GM21737 (cell line): ENCODE data around the gene CISTR.
"Not testable (repeated sequence)": the region's sequence is repeated elsewhere in the genome, so short reads cannot be mapped to it uniquely, and the experiment has no call there.

Source experiments
- ATAC-seq: cut with Tn5 transposase; IDR thresholded peaks from one replicate; pipeline ENCODE4 v1.9.1; 2021; ENCODE audit warnings: mild to moderate bottlenecking, moderate library complexity; ENCODE audit not compliant: unreplicated experiment

The CISTR gene

DNA sequence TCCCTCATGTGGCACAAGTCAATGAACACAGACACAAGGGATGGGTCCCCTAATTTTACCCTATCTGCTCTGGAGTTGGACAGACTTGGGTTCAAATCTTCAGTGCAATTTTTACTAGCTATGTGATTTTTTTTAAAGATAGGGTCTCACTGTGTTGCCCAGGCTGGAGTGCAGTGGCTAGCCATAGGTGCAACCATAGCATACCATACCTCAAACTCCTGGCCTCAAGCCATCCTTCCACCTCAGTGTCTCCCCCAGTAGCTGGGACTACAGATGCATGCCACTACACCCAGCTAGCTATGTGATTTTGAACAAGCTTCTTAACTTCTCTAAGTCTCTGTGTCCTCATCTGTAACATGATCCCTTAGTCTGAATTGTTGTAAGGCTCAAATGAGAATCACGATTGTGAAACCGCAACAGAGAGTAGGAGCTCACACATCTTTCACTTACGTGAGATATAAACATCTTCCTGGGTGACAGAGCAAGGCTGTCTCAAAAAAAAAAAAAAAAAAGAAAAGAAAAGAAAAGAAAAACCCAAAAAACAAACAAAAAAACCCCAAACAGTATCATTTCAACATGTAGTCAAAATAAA is 29.2 kb downstream of the CISTR start:
- no peak for ATAC-seq

DNA sequence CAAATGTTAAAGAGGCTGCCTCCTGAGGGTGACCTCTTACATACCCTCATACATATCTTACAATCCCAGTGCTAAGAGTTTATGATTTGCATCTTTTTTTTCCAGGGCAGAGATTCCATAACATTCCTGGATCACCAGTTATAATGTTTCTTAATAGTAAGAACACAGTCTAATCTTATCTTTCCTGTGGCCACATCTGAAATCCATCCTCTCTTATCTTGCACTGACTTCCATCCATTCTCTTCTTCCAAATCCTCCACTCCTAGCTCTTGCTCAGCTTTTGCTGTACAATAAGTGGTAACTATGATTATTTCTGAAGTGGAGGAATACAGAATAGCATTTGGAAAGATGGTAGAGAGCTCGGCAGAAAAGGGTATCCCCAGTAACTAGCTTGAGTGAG is 30.8 kb downstream of the CISTR start:
- no peak for ATAC-seq

DNA sequence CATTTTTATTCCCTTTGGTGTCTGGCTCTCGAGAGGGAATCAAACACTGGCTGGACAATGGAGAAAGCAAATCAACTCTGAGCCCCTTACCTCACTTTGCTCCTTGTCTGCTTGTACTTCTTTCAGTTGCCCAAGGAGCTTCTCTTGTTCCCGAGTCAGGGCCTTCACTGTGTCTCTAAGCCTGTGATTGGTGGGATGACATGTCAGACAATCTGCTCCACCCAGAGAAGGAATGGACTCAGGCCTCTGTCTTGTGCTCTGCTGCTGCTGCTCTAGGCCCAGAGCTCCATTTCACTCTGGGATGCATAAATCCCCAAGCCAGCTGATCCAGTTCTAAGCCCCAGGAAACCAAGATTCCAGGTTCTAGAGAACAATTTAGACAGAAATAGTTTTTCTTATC is 32.1 kb downstream of the CISTR start:
- no peak for ATAC-seq

DNA sequence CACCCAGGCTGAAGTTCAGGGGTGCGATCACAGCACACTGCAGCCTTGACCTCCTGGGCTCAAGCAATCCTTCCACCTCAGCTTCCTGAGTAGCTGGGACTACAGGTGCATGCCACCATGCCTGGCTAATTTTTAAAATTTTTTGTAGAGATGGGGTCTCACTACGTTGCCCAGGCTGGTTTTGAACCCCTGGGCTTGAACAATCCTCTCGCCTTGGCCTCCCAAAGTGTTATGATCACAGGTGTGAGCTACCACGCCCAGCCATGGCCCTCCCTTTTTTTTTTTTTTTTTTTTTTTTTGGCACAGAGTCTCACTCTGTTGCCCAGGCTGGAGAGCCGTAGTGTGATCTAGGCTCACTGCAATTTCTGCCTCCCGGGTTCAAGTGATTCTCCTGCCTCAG is 33.2 kb downstream of the CISTR start:
- ATAC-seq = not testable (repeated sequence)

DNA sequence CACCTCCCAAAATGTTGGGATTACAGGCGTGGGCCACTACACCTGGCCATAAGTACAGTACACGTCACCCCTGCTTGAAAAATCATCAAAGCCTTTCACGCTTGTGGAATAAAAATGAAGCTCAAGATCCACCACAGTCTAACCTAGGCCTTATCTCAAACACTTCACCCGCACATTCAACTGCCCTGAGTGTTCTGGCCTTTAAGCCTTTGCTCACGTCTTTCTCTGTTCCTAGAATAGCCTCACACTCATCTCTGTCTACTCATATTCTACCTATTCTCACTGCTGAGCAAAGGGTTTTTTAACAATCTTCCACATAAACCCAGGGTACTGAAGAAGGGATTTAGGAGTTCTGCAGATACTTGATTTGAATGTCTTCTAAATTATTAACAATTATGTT is 34.5 kb downstream of the CISTR start:
- no peak for ATAC-seq

DNA sequence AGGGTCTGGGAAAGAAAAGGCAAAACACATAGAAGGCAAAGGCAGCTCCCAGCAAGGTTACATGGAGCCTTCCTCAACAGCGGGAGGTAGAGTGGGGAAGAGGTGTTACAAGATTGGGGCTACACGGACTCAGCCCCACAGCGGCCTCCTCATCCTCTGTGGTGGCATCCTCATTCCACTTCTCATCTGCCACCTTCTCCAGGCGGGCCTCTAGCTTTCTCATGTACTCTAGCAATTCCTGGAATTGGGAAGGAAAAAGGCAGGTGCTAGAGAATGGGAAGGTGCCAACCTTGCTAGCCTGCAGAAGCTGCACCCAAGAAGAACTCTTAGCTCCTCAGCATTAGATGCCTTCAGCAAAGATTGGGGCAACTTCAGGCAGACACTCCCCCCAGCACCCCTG is 37.8 kb downstream of the CISTR start:
- no peak for ATAC-seq

DNA sequence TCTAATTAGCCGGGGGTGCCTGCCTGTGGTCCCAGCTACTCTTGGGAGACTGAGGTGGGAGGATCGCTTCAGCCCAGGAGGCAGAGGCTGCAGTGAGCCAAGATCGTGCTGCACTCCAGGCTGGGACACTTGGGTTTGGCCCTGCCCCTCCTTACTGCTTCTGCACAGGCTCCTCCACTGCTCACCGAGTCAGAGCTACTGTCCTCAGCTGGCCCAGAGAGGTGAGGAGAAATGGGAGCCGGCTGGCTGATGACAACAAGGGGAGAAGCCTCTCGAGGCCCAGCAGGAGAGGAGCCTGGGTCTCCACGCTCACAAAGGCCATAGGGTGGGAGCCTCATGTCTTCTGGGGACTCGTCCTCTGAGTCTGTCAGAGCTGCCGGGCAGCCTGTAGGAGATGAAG is 38.3 kb downstream of the CISTR start:
- ATAC-seq = no peak

DNA sequence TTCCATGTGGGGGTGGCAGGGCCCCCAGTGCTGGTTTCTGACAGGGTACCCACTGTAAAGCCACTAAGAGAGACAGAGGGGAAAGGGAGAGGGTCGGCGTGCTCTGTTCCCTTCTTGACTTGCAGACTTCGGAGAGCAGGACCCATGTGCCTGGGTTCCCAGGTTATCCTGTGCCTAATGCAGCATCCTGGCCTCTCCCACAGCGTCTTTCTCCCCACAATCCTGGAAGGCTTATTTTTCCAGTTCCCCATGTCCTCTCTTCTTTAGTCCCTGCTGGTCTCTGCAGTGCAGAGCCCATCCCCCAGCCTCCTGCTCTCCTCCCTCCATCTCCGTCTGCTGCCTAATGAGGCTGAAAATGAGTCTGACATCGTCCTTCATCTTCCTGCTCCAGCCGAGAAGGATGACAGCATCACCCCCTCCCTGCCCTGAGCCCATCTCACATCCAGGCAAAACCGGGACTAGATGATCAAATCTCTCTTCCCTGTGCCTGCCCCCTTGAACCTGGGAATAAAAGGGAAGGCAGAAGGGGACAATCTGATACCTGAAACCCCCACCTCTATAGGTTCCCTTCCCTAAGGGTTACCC is 39.6 kb downstream of the CISTR start:
- ATAC-seq = no peak

DNA sequence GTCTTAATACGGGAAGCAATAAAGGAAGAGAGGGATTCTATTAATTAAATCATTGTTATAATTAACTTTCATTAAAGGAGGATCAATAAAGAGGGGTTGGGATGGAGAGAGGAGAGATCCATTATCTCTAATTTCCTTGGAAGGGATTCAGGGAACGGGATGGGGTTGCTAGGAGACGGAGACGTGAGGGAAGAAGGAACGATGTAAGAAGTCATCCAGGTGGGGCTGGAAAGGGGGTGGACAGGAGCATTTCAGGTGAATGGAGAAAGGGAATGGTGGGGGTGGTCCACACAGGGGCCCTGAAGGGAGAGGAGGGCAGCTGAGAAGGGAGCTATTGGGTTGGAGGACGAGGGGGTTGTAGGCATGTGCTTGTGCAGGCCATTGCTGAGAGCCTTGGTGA is 41.7 kb downstream of the CISTR start:
- ATAC-seq = no peak

DNA sequence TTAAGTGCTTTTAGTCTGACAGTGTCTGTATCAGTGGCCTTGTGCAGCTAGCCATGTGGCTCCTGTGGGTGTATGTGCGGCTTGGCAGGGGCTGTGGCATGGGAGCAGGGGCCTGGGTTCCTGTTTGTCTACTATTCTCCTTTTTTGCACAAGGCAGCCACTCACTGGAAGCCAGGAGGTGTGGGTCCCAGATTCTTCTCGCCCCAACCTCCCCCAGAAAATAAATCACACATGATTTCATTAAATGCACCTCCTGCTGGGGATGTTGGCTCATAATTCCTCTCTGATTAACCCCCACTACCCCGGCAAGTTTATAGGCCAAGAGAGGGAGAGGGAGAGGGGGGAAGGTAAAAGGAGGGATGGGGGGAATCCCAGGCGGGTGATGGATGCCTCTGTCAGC is 42.1 kb downstream of the CISTR start:
- no peak for ATAC-seq

DNA sequence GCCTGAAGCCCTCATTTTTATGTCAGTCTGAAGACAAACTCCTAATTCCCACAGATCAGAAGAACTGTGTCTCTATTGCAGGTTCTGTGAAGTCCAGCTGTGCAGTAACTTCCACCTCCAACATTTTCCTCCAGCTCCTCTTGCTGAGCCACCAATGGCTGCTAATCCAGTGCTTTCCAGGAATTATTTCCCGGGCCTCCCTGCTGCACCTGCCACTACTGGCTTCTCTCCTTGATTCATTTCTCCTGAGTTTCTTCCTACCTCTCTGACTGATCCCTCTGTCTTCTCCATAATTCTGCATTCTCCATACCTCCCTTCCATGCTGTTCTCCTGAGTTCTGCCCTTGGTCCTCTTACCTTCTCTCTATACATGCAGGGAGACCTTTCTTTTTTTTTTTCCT is 45.7 kb downstream of the CISTR start:
- no peak for ATAC-seq

DNA sequence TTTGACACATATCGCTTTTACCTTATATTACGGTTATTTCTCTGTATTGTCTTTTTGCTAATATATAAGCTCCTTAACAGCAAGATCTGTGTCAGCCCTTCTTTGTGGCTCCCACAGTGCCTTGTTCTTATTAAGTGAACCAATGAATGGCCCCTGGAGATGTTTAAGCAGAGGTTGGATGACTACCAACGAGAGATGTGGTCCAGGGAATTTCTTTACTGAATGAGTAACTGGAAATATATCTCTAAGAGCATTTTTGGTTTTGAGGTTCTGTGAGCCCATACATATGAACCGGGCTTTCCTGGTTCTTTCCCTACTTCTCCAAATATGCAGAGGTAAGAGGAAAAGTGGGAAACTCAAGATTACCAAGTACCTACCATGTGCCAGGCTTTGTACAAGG is 48.0 kb downstream of the CISTR start:
- ATAC-seq = no peak

DNA sequence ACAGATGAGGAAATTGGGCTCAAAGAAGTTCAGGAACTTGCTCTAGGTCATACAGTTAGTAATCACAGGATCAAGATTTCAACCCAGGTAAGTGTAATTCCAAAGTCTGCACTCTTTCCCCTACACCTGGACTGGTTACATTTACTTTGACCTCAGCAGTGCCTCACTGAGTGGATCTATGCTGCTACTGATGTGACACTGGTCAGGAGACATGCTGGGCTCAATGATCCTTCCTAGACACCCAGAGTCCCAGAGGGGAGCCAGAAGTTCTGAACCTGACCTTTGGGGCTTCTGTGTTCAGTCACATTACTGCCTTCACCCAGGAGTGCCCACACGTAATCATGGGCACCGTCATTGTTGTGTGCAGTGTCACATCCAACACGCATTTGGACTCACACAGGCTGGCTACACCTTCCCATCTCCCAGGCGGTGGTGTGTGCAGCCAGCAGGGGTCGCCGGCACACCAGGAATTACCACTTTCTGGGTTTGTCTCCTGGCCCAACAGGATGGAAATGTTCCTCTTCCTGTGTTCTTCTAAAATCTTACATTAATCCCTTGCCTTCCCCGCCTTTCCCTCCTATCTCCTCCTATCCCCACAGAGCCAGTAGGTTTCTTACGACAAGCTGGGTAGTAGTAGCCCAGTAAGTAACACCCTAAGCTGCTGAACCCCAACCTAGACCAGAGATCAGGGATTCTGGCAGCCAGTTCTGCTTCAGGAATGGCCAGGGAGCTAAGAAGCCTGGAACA is 50.1 kb downstream of the CISTR start:
- ATAC-seq = no peak

DNA sequence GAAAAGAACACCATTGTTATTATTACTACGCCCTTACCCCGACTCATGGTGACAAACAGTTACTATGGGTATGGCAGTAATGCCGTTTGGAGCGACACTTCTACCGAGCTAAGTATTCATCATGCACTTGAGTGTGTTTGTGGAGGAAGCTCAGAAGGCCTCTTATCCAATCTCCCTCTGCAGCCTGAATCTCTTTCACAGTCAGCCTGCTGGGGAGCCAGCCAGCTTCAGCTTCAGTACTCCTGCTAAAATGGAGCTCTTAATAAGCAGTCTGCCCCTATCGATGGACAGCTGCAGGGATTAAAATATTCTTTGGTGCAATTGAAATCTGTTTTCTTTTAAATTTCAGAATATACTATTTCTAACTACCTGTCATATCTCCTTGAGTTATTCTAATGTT is 51.2 kb downstream of the CISTR start:
- ATAC-seq = no peak

DNA sequence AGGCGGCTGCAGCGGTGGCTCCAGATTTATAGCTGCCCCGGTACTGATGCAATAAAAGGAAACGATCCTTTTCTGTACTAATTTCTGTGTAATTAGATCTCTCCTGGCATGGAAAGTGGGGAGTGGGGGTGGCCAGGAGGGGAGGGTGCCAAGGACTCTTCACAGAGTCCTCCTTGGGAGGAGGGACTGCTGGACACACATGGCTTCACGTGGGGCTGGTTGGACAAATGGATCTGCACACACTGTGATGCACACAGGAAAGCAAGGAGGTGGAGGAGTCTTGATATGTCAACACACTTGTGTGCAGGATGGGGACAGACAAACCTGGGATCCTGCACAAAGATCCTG is 52.1 kb downstream of the CISTR start:
- no peak for ATAC-seq

DNA sequence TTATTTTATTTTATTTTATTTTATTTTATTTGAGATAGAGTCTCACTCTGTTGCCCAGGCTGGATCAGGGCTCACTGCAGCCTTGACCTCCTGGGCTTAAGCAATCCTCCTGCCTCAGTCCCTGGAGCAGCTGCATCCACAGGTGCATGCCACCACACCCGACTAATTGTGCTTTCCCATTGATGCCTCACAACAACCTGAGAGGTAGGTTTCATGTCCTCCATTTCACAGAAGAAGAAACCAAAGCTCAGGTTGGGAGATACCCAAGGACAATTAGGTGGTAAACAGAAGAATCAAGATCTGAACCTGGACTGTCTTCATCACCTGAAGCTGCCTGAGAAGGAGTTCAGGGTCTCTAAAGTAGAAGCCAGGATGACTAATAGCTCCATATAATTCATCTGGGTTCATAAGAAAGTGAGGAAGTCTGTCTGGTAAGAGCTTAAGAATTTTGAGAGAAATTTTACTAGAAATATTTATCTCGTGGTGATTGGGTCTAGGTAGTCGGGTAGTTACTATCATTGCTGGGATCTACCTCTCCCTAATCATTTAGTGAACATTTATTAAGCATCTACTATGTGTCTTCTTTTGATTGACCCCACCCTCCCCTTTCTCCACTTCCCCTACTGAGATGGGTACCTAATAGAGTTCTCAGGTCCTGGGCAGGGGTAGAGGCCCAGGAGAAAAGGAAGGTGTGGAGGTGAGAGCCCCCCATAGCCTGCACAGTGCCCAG is 52.7 kb downstream of the CISTR start:
- no peak for ATAC-seq

DNA sequence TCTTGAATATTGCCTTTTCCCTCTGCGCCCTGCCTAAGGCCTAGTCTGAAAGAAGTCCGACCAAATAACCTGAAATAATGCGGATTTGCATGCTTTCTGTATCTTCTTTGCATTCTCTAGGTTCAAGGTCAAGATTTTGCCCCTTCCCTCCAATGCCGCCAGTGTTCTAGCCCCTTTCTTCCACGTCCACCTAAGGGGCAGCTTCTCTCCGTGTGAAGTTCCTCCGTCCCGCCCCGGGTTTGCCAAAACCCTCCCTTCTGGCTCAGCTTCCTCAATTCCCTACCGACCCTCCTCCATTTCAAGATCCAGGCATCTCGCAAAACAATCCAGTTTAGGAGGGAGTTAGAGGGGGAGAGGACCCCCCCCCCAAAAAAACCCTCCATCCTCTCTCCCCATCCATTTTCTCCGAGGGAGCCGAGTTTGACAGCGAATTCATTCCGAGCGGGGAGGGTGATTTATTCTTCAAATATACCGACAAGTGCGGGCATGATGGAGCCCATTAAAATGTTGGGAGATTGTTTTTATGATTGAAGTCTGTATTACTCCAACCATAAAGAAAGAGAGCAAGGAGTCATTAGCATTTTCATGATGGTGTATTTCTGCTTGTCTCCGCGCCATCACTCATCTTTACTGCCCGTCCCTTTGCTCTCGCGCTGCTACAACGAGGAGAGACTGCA is 55.0 kb downstream of the CISTR start:
- ATAC-seq = no peak
